Measurements from ENCODE around the gene SH3BP5. TPM values are rescaled to one million over a fixed set of nuclear protein-coding genes. Genes with fewer than 3 reads are reported as not detected.

Gene SH3BP5
- total and polyA plus RNA-seq, 2 donors (not counting 1 experiment from before 2014, with no cell fraction given): 76.6 to 92.3 TPM

GRCh38 chr3:15306979-15307359, 25.4 kb downstream of the SH3BP5 start:
- no peak overlapping the region for H3K4me3 Mint-ChIP-seq
- no peak for ATAC-seq (ENCODE audit: low read depth)

More at GRCh38 chr3:15306979-15307359, 25.4 kb downstream of the SH3BP5 start:
- TF ChIP-seq EZH2 (IDR thresholded peaks at IDR 0.05; ENCODE audit: borderline replicate concordance, insufficient read depth, low read depth, low read length, poor library complexity, severe bottlenecking) (no peak), CTCF (IDR thresholded peaks at IDR 0.05) (no peak)
- Histone ChIP-seq H3K4me2 (replicated peaks; ENCODE audit: low read depth, low read length, poor library complexity, severe bottlenecking) (peak overlapping the region; percentile 31), H4K20me1 (ENCODE audit: control insufficient read depth, insufficient read depth, low read length, poor library complexity, severe bottlenecking) (peaks cover 73% of the 10 kb centered on the region), H3K79me2 (ENCODE audit: control insufficient read depth, insufficient read depth, low read length) (peaks cover 98% of the 10 kb centered on the region), H3K27ac (ENCODE audit: low read length in 2 of 2) (peak overlapping the region in 1 of 2 donors; percentile 59), H2AFZ (ENCODE audit: insufficient read depth, low read depth, low read length, poor library complexity, severe bottlenecking) (no peak overlapping the region), H3K4me1 (ENCODE audit: control insufficient read depth in 2 of 2, insufficient read depth in 2 of 2, low read length in 2 of 2) (peaks cover 68 to 83% of the 10 kb centered on the region in 2 donors), H3K27me3 (replicated peaks in 1 of 4; ENCODE audit: control extremely low read depth in 1 of 4, control insufficient read depth in 3 of 4, insufficient read depth in 4 of 4, low read length in 3 of 4) (no peaks in the 10 kb centered on the region), H3K4me3 (ENCODE audit: control extremely low read depth in 1 of 5, extremely low read depth in 1 of 5, insufficient read depth in 1 of 5, low read depth in 2 of 5, low read length in 4 of 5) (no peak overlapping the region), H3K9me3 (ENCODE audit: control extremely low read depth in 1 of 3, control insufficient read depth in 2 of 3, insufficient read depth in 1 of 3, low read length in 2 of 3) (peaks cover 0 to 10% (median 0%) of the 10 kb centered on the region in 3 donors), H3K9ac (ENCODE audit: low read length) (no peak overlapping the region), H3K36me3 (replicated peaks in 1 of 2; ENCODE audit: control extremely low read depth in 1 of 2, control insufficient read depth in 1 of 2, extremely low read depth in 1 of 2, insufficient read depth in 2 of 2, low read length in 1 of 2) (peaks cover 2 to 55% of the 10 kb centered on the region in 2 experiments)
- 96% methylated on average over 5 of the region's 5 CpGs for WGBS (ENCODE audit: insufficient coverage)
- CTCF ChIA-PET: interaction anchor here (1.2 to 1.7 kb wide), 6 partner anchors 11 to 98 kb away, joined by 4 to 10 read pairs (median 6); partner anchors contain the start of gene SH3BP5
- peak overlapping the region; percentile 93 for H3K27ac Mint-ChIP-seq
- POLR2A ChIA-PET: interaction anchor here (0.6 to 1.3 kb wide), 4 partner anchors 12 to 35 kb away, joined by 3 to 4 read pairs (median 4); no protein-coding TSS in a partner anchor
- no peak for DNase-seq
- peaks cover 85% of the 10 kb centered on the region for H3K4me1 Mint-ChIP-seq
- H3K9me3 Mint-ChIP-seq (ENCODE audit: insufficient read depth): no peaks in the 10 kb centered on the region
- intact Hi-C loops (cut with micrococcal nuclease): loop anchor here (1.0 to 2.0 kb wide), 2 partner anchors 14 to 38 kb away; no protein-coding TSS in a partner anchor
- no peaks in the 10 kb centered on the region for H3K27me3 Mint-ChIP-seq

Data from B cell (primary cell).